ENCODE data around the gene PALM.

Gene PALM

DNA sequence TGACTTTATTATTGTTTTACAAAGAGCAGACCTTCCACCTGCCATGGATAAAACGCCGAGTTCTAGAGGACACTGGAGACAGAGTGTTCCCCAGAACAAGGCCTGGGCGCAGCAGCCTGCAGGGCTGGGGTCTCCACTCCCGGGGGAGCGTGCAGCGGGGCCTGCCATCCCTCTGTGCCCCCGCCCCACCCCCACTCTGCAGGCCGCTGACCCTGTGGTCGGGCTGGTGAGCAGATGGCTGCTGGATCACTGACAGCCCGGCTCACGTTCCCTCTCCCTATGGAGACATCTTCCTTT, 79.9 kb downstream of the PALM start:
- no peak for DNase-seq

- no peak for DNase-seq
Observed at GRCh38 chr19:788983-789700, 80.4 kb downstream of the PALM start.

- DNase-seq = no peak
Observed at GRCh38 chr19:789701-790060, 80.9 kb downstream of the PALM start.

GRCh38 chr19:791007-791566, 82.4 kb downstream of the PALM start:
- no peak for DNase-seq

- DNase-seq = no peak
Observed at GRCh38 chr19:791567-792305, 83.0 kb downstream of the PALM start.

DNA sequence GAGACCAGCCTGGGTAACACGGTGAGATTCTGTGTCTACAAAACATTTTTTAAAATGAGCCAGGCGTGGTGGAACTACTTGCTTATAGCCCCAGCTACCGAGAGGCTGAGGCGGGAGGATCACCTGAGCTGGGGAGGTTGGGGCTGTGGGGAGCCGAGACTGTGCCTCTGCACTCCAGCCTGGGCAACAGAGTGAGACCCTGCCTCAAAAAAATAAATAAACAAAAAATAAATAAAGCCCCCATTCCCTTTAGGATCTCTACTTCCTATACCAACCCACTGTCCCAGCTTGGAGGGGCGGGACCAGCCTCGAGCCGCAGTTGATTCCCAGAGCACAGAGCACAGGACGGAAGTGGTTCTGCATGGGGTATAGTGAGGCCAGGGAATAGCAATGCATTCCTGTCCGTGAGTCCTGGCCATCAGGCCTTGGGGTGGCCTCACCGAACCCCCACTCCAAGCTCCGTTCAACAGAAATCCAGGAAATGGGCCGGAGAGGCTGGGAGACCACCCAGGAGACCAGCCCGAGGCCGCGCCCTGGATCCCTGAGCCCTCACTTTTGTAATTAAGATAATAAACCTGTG, 83.7 kb downstream of the PALM start:
- DNase-seq = no peak

DNA sequence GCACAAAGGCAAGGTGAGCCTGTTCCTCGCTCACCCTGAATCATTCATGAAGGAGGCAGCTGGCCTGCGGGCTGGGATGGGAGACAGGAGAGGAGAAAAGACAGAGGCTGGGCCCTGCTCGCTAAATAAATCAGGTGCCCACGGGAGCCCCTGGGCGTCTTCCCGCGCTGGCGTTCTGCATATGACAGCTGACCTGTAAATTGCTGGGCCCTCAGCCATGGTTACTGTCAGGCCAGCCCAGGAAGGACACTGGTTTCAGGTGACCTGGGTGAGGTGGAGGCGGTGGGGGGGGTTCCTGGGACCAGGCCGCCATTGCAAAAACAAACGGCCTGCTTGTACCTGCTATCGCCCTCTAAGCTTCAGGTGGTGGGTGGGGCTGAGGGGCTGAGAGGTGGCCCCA, 85.1 kb downstream of the PALM start:
- DNase-seq = no peak

- DNase-seq = no peak
Observed at GRCh38 chr19:795073-795611, 86.4 kb downstream of the PALM start.

DNA sequence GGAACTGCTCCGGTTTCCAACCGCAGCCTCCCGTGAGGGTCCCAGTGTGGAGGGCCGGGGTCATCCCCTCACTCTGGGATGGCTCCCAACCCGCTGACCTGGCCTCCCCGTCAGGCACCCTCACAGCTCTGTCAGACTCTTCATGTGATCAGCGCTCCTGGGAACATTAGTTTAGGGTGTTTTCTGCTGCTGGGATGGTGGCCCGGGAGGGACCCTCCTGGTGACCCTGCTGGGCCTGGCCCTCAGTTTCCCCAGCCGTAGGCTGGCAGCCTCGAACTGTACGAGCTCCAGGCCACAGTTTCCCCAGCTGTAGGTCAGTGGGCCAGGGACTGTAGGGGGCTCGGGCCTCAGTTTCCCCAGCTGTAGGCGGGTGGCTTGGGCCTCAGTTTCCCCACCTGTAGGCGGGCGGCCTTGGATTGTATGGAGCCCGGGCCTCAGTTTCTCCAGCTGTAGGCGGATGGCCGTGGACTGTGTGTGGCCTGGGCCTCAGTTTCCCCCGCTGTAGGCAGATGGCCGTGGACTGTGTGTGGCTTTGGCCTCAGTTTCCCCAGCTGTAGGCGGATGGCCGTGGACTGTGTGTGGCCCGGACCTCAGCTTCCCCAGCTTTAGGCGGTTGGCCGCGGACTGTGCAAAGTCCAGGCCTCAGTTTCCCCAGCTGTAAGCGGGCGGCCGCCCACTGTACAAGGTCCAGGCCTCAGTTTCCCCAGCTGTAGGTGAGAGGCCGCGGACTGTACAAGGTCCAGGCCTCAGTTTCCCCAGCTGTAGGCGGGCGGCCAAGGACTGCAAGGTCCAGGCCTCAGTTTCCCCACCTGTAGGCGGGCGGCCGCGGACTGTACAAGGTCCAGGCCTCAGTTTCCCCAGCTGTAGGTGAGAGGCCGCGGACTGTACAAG, 87.2 kb downstream of the PALM start:
- no peak for DNase-seq

DNA sequence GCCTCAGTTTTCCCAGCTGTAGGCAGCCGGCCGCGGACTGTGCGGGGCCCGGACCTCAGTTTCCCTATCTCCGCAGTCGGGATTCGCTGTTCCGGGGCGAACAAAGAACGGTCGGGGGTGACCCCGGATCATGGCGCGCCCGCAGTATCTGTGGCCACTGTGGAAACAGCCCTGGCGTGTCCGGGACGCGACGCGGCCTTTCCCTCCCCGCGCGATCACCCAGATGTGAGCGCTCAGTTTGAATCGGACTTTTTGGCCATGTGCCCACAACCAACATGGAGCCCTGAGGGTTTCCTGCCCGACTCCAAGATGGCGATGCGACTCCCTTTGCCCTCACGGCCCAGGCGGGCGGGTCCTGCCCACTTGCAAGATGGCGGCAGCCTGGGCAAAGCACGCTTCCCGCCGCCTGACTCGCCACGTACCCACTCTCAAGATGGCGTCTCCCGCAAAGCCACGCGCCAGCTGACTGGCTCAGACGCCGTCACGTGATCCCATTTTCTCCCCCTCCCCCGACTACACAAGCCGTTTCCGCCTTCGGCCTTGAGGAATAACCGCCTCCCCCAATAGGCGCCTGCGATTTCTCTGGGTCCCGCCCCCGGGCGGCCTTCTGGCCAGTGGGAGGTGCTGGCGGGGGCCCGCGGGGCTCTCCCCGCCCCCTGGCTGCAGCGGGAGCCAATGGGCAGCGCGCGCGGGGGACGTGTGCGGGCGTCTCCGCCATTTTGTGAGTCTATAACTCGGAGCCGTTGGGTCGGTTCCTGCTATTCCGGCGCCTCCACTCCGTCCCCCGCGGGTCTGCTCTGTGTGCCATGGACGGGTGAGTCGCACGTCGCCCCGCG, 88.2 kb downstream of the PALM start, which contains the start of gene PTBP1:
PTBP1 (plus strand) TSS at position 761 of the 836 bp plus-strand sequence; CDS start at position 807, 46 bp downstream.
- DNase-seq = peak; percentile 98
